Loucy (cell line): Measurements from ENCODE around the gene ERI2.

Experiments
- H2AFZ ChIP-seq: fragments of 200-600 bp; sonication (generic); 2 replicates; pipeline ENCODE4 v1.6.0; 2016; ENCODE audit warnings: antibody characterized with exemption, mild to moderate bottlenecking, low read length, moderate library complexity
- H3F3A ChIP-seq: fragments of 200-600 bp; 2 replicates; pipeline ENCODE4 v1.6.0; 2016; ENCODE audit warnings: antibody characterized with exemption, low read depth, mild to moderate bottlenecking
- H3K27me3 ChIP-seq: fragments of 200-600 bp; sonication (generic); 2 replicates; pipeline ENCODE4 v1.6.1; 2014; ENCODE audit warnings: low read length, mild to moderate bottlenecking; ENCODE audit not compliant: insufficient read depth, poor library complexity, severe bottlenecking
- H3K36me3 ChIP-seq: fragments of 200-600 bp; sonication (generic); 2 replicates; pipeline ENCODE4 v1.6.1; 2016; ENCODE audit warnings: low read length; ENCODE audit not compliant: insufficient read depth
- H3K4me1 ChIP-seq: fragments of 200-600 bp; sonication (generic); 2 replicates; pipeline ENCODE4 v1.5.1; 2014; ENCODE audit warnings: low read length, mild to moderate bottlenecking; ENCODE audit not compliant: insufficient read depth, poor library complexity, severe bottlenecking
- H3K4me2 ChIP-seq: fragments of 200-600 bp; sonication (generic); 2 replicates; pipeline ENCODE4 v1.6.0; 2014; ENCODE audit warnings: antibody characterized with exemption, low read length, low read depth, mild to moderate bottlenecking; ENCODE audit not compliant: poor library complexity, severe bottlenecking
- H3K4me3 ChIP-seq: fragments of 200-600 bp; sonication (generic); 2 replicates; pipeline ENCODE4 v1.5.1; 2014; ENCODE audit warnings: low read length, mild to moderate bottlenecking, mixed read lengths; ENCODE audit not compliant: poor library complexity, severe bottlenecking
- H3K79me2 ChIP-seq: fragments of 200-600 bp; sonication (generic); 2 replicates; pipeline ENCODE4 v1.6.1; 2014; ENCODE audit warnings: low read length; ENCODE audit not compliant: insufficient read depth
- H3K9ac ChIP-seq: fragments of 200-600 bp; sonication (generic); 2 replicates; pipeline ENCODE4 v1.6.0; 2014; ENCODE audit warnings: mild to moderate bottlenecking, low read depth, low read length, moderate library complexity; ENCODE audit not compliant: poor library complexity, severe bottlenecking
- H3K9me2 ChIP-seq: fragments of 200-600 bp; sonication (generic); replicated peaks from 2 replicates; pipeline ENCODE4 v1.6.1; 2016; ENCODE audit warnings: low read depth, low read length, mixed read lengths
- H3K9me3 ChIP-seq: fragments of 200-600 bp; sonication (generic); 2 replicates; pipeline ENCODE4 v1.6.1; 2014; ENCODE audit warnings: mild to moderate bottlenecking, antibody characterized with exemption, low read length, low read depth; ENCODE audit not compliant: insufficient read depth
- H4K20me1 ChIP-seq: fragments of 200-600 bp; sonication (generic); 2 replicates; pipeline ENCODE4 v1.6.0; 2014; ENCODE audit warnings: antibody characterized with exemption, low read length, mild to moderate bottlenecking; ENCODE audit not compliant: insufficient read depth, poor library complexity, severe bottlenecking
- CTCF ChIP-seq: fragments of 200-600 bp; sonication (generic); conservative IDR thresholded peaks from 2 replicates; pipeline ENCODE4 v1.5.1; 2014; ENCODE audit warnings: mild to moderate bottlenecking, antibody characterized with exemption, low read length
- EZH2phosphoT487 ChIP-seq: fragments of 200-600 bp; IDR thresholded peaks from 2 replicates; pipeline ENCODE4 v1.6.1; 2018; ENCODE audit warnings: antibody characterized with exemption, mild to moderate bottlenecking, moderate library complexity, borderline replicate concordance

Gene ERI2

GRCh38 chr16:20818929-20819585 lies 12.8 kb upstream of the ERI2 start:
- no peak for TF ChIP-seq EZH2phosphoT487
- TF ChIP-seq CTCF = no peak
- peaks cover 60% of the 10 kb centered on the region for H3K4me1 ChIP-seq
- H3K36me3 ChIP-seq = no peaks in the 10 kb centered on the region
- no peaks in the 10 kb centered on the region for H3K9me3 ChIP-seq
- no peak overlapping the region for H3K4me3 ChIP-seq
- no peaks in the 10 kb centered on the region for H3K79me2 ChIP-seq
- H3K4me2 ChIP-seq = no peak overlapping the region
- no peaks in the 10 kb centered on the region for H3K27me3 ChIP-seq
- no peaks in the 10 kb centered on the region for H3K9me2 ChIP-seq
- no peak overlapping the region for H3K9ac ChIP-seq
- peaks cover 3% of the 10 kb centered on the region; the same call in 1 of the 2 replicates for H3F3A ChIP-seq
- no peaks in the 10 kb centered on the region for H4K20me1 ChIP-seq
- no peak overlapping the region for H2AFZ ChIP-seq

GRCh38 chr16:20814784-20815183 lies 8.5 kb upstream of the ERI2 start:
- H3K4me2 ChIP-seq = peak overlapping the region; percentile 73
- H3K9me3 ChIP-seq = no peaks in the 10 kb centered on the region
- H3K4me1 ChIP-seq = peaks cover 66% of the 10 kb centered on the region
- peaks cover 5% of the 10 kb centered on the region; the same call in 1 of the 2 replicates for H3K79me2 ChIP-seq
- peak overlapping the region; percentile 53 for H3K4me3 ChIP-seq
- no peaks in the 10 kb centered on the region for H3K36me3 ChIP-seq
- H3K9ac ChIP-seq = peak overlapping the region; percentile 57
- no peak for TF ChIP-seq EZH2phosphoT487
- TF ChIP-seq CTCF = no peak
- H4K20me1 ChIP-seq = no peaks in the 10 kb centered on the region
- no peak overlapping the region for H2AFZ ChIP-seq
- H3K9me2 ChIP-seq = no peaks in the 10 kb centered on the region
- peaks cover 3% of the 10 kb centered on the region; the same call in 1 of the 2 replicates for H3F3A ChIP-seq
- no peaks in the 10 kb centered on the region for H3K27me3 ChIP-seq

- TF ChIP-seq CTCF = no peak
- TF ChIP-seq EZH2phosphoT487 = no peak
- Histone ChIP-seq H3K36me3 (no peaks in the 10 kb centered on the region), H3K4me2 (no peak overlapping the region)
Measured at GRCh38 chr16:20812510-20812909, 6.2 kb upstream of the ERI2 start.

More at GRCh38 chr16:20812510-20812909, 6.2 kb upstream of the ERI2 start:
- peaks cover 3% of the 10 kb centered on the region; the same call in 1 of the 2 replicates for H3F3A ChIP-seq
- H3K27me3 ChIP-seq = no peaks in the 10 kb centered on the region
- no peak overlapping the region for H3K9ac ChIP-seq
- H4K20me1 ChIP-seq = no peaks in the 10 kb centered on the region
- H3K79me2 ChIP-seq = peaks cover 28% of the 10 kb centered on the region
- no peaks in the 10 kb centered on the region for H3K9me3 ChIP-seq
- H2AFZ ChIP-seq = no peak overlapping the region
- no peak overlapping the region for H3K4me3 ChIP-seq
- H3K4me1 ChIP-seq = peaks cover 86% of the 10 kb centered on the region
- H3K9me2 ChIP-seq = no peaks in the 10 kb centered on the region
